ENCODE data around the gene ABTB2.

Gene ABTB2

GRCh38 chr11:34280945-34281872 is 76.6 kb downstream of the ABTB2 start:
- DNase-seq = no peak

- no peak for DNase-seq
Observed at GRCh38 chr11:34278693-34279297, 79.0 kb downstream of the ABTB2 start.

- DNase-seq = no peak
Observed at GRCh38 chr11:34278175-34278574, 79.6 kb downstream of the ABTB2 start.

- DNase-seq = no peak
Observed at GRCh38 chr11:34277171-34277570, 80.6 kb downstream of the ABTB2 start.

GRCh38 chr11:34276352-34276864 is 81.4 kb downstream of the ABTB2 start:
- no peak for DNase-seq

- no peak for DNase-seq
Observed at GRCh38 chr11:34275486-34275885, 82.3 kb downstream of the ABTB2 start.

- DNase-seq = no peak
Observed at GRCh38 chr11:34274712-34275398, 83.0 kb downstream of the ABTB2 start.

- DNase-seq = no peak
Observed at GRCh38 chr11:34273099-34273498, 84.7 kb downstream of the ABTB2 start.

- no peak for DNase-seq
Observed at GRCh38 chr11:34271727-34272126, 86.1 kb downstream of the ABTB2 start.

- DNase-seq = no peak
Observed at GRCh38 chr11:34270711-34271110, 87.1 kb downstream of the ABTB2 start.

GRCh38 chr11:34269694-34270245 is 88.0 kb downstream of the ABTB2 start:
- no peak for DNase-seq

GRCh38 chr11:34268906-34269430 is 88.8 kb downstream of the ABTB2 start:
- DNase-seq = no peak

GRCh38 chr11:34267417-34267816 is 90.4 kb downstream of the ABTB2 start:
- no peak for DNase-seq

GRCh38 chr11:34267013-34267412 is 90.8 kb downstream of the ABTB2 start:
- no peak for DNase-seq

GRCh38 chr11:34266090-34266912 is 91.5 kb downstream of the ABTB2 start:
- DNase-seq = no peak

GRCh38 chr11:34264303-34265110 is 93.3 kb downstream of the ABTB2 start:
- no peak for DNase-seq

- no peak for DNase-seq
Observed at GRCh38 chr11:34263441-34264091, 94.2 kb downstream of the ABTB2 start.

GRCh38 chr11:34262531-34263081 is 95.2 kb downstream of the ABTB2 start:
- DNase-seq = no peak

- no peak for DNase-seq
Observed at GRCh38 chr11:34261820-34262219, 96.0 kb downstream of the ABTB2 start.

GRCh38 chr11:34261095-34261494 is 96.7 kb downstream of the ABTB2 start:
- DNase-seq = no peak

Measured in CD4-positive, alpha-beta T cell treated with Interleukin-10 for 1 hour (primary cell).